GM18868 (cell line): ENCODE data around the gene B3GAT1.
A peak's percentile ranks its signal among the peaks of the same experiment; 100 is the strongest.

Source experiments
- ATAC-seq: cut with Tn5 transposase; IDR thresholded peaks from one replicate; pipeline ENCODE4 v1.9.1; 2021; ENCODE audit warnings: mild to moderate bottlenecking, moderate library complexity; ENCODE audit not compliant: unreplicated experiment

B3GAT1 gene

GRCh38 chr11:134340354-134340964, 71.6 kb downstream of the B3GAT1 start:
- no peak for ATAC-seq

- ATAC-seq = no peak
Measured at GRCh38 chr11:134339756-134340155, 72.3 kb downstream of the B3GAT1 start.

- ATAC-seq = no peak
Measured at GRCh38 chr11:134338654-134339053, 73.4 kb downstream of the B3GAT1 start.

- no peak for ATAC-seq
Measured at GRCh38 chr11:134338068-134338467, 74.0 kb downstream of the B3GAT1 start.

GRCh38 chr11:134337051-134337450, 75.0 kb downstream of the B3GAT1 start:
- ATAC-seq = no peak

GRCh38 chr11:134334796-134335571, 77.1 kb downstream of the B3GAT1 start:
- ATAC-seq = no peak

- no peak for ATAC-seq
Measured at GRCh38 chr11:134333946-134334345, 78.1 kb downstream of the B3GAT1 start.

- ATAC-seq = no peak
Measured at GRCh38 chr11:134333312-134333711, 78.7 kb downstream of the B3GAT1 start.

GRCh38 chr11:134332782-134333181, 79.3 kb downstream of the B3GAT1 start:
- ATAC-seq = no peak

- ATAC-seq = peak; percentile 24
Measured at GRCh38 chr11:134332189-134332631, 79.8 kb downstream of the B3GAT1 start.

GRCh38 chr11:134331354-134332188, 80.5 kb downstream of the B3GAT1 start, which contains the start of gene GLB1L2:
GLB1L2 (plus strand) TSS chr11:134331988; CDS start chr11:134332062, 74 bp downstream.
- peak; percentile 88 for ATAC-seq

- no peak for ATAC-seq
Measured at GRCh38 chr11:134330611-134331353, 81.3 kb downstream of the B3GAT1 start.
